Measurements from ENCODE around the gene RBM38.

DNA sequence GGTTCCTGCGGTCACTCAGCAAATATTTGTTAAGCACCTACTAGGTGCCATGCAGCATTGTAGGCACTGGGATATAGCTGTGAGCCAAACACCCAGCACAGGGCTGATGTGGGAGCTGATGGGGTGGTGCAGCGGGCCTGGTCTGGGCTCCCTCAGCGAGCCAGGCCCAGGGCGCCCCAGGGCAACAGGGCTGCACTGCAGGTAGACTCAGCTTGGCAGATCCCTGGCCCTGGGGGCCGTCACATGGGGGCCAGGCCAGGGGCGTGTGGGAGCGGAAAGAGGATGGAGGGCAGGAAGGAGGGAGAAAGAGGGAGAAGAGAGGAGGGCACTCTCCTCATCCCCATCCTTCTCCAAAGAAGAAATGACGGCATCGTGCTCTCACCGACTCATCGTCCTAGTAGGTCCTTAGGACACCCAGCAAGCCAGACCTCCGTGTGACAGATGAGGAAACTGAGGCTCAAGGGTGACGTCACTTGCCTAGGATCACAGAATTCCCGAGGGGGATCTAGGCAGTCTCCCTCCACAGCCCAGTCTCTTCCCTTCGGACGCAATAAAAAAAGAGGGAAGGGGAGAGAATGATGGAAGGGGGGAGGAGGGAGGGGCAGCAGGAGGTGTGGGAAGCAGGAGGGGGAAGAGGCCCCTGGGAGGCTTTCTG, 53.3 kb downstream of the RBM38 start:
- TF ChIP-seq CTCF (IDR thresholded peaks at IDR 0.05) (no peak), POLR2A (IDR thresholded peaks at IDR 0.05) (no peak), EP300 (IDR thresholded peaks at IDR 0.05) (no peak)
